Lower lobe of right lung (tissue), 2 donors: ENCODE measurements around the gene ESYT1. TPM values are rescaled to one million over a fixed set of nuclear protein-coding genes. Genes with fewer than 3 reads are reported as not detected.

Experiments used
- ATAC-seq, 2 donors: fragments of 200-7000 bp; cut with Tn5 transposase; one replicate each; pipeline ENCODE4 v1.9.1; 2020 to 2022; ENCODE audit warnings: mild to moderate bottlenecking in 2 of 2, moderate library complexity in 2 of 2
- DNase-seq: peaks from one replicate; pipeline ENCODE4 v3.0.0-alpha.2; 2020
- H3K27ac ChIP-seq: fragments of 200-600 bp; one replicate; pipeline ENCODE4 v1.8.0; 2022
- H3K27me3 ChIP-seq: fragments of 200-600 bp; one replicate; pipeline ENCODE4 v1.8.0; 2022; ENCODE audit warnings: low read depth
- H3K36me3 ChIP-seq: fragments of 200-600 bp; one replicate; pipeline ENCODE4 v1.8.0; 2022; ENCODE audit warnings: mild to moderate bottlenecking
- H3K4me1 ChIP-seq: fragments of 200-600 bp; one replicate; pipeline ENCODE4 v1.8.0; 2022
- H3K4me3 ChIP-seq: fragments of 200-600 bp; one replicate; pipeline ENCODE4 v1.8.0; 2022; ENCODE audit warnings: mild to moderate bottlenecking
- H3K9me3 ChIP-seq: fragments of 200-600 bp; one replicate; pipeline ENCODE4 v1.8.0; 2022
- CTCF ChIP-seq: fragments of 200-600 bp; IDR thresholded peaks from one replicate; pipeline ENCODE4 v1.8.0; 2022; ENCODE audit warnings: antibody characterized with exemption, mild to moderate bottlenecking
- intact Hi-C: fragments of 100-400 bp; cut with DNase I; formaldehyde crosslinking; loops from one replicate; pipeline ENCODE4 v1.11.0; 2022
- long read RNA-seq: library from polyadenylated mRNA; unstranded; transcript quantifications from one replicate; pipeline ENCODE4 v2.0.0, GENCODE V29; 2021
- total RNA-seq: library from RNA; stranded (reverse); fragmentation: NEBNext Ultra II Directional; extraction: Animal tissue kit (Norgen Biotek cat#: 25700); gene quantifications from one replicate; pipeline ENCODE4 v1.2.1, GENCODE V29; 2021
- donor health status: DM: no; HTN: yes; CAD: no; lungs with severe emphysema.

Gene ESYT1
- 114 TPM for total RNA-seq
- long read RNA-seq, full-length matches to known transcripts: 54 of 139 reads
- long read RNA-seq, partial matches to known transcripts: 56 of 139 reads
- long read RNA-seq, other reads (novel, unspliced or antisense): 29 of 139 reads

GRCh38 chr12:56127888-56128669 lies at the start of gene ESYT1:
ESYT1 (plus strand) TSS chr12:56128267; CDS start chr12:56128320, 53 bp downstream.
- intact Hi-C loops: no loop called here
- Histone ChIP-seq H3K36me3 (peaks cover 30% of the 10 kb centered on the region), H3K27ac (peak within 1 kb of the TSS; percentile 88), H3K4me3 (peak within 1 kb of the TSS; percentile 89), H3K4me1 (peaks cover 48% of the 10 kb centered on the region), H3K9me3 (no peaks in the 10 kb centered on the region), H3K27me3 (no peaks in the 10 kb centered on the region)
- no peak for TF ChIP-seq CTCF
- peak; percentile 98 for DNase-seq
- peak; percentile 95 to 97 for ATAC-seq

- peaks cover 17% of the 10 kb centered on the region for H3K4me1 ChIP-seq
- no peak for DNase-seq
- H3K9me3 ChIP-seq: no peaks in the 10 kb centered on the region
- TF ChIP-seq CTCF: no peak
- peaks cover 16% of the 10 kb centered on the region for H3K27me3 ChIP-seq
- H3K4me3 ChIP-seq: no peak overlapping the region
- H3K36me3 ChIP-seq: no peaks in the 10 kb centered on the region
- H3K27ac ChIP-seq: peak overlapping the region; percentile 88
- intact Hi-C loops: no loop called here
- no peak for ATAC-seq
These were observed 49.6 kb upstream of the ESYT1 start for GRCh38 chr12:56078427-56078826.

GRCh38 chr12:56078931-56079722 lies 48.9 kb upstream of the ESYT1 start:
- Histone ChIP-seq H3K4me3 (peak overlapping the region; percentile 72), H3K9me3 (no peaks in the 10 kb centered on the region), H3K4me1 (peaks cover 17% of the 10 kb centered on the region), H3K36me3 (no peaks in the 10 kb centered on the region), H3K27me3 (peaks cover 16% of the 10 kb centered on the region), H3K27ac (peak overlapping the region; percentile 88)
- ATAC-seq (peak; percentile 90 to 93), DNase-seq (peak; percentile 95)
- intact Hi-C loops: no loop called here
- peak; percentile 80 for TF ChIP-seq CTCF

GRCh38 chr12:56079723-56080555 lies 48.1 kb upstream of the ESYT1 start, which contains the start of gene ERBB3:
ERBB3 (plus strand) TSS chr12:56080165; CDS start chr12:56080301, 136 bp downstream.
- no peak for TF ChIP-seq CTCF
- peak; percentile 95 for ATAC-seq
- no peaks in the 10 kb centered on the region for H3K9me3 ChIP-seq
- peaks cover 16% of the 10 kb centered on the region for H3K27me3 ChIP-seq
- peak; percentile 90 for DNase-seq
- peak within 1 kb of the TSS; percentile 72 for H3K4me3 ChIP-seq
- peak within 1 kb of the TSS; percentile 88 for H3K27ac ChIP-seq
- H3K4me1 ChIP-seq: peaks cover 17% of the 10 kb centered on the region
- peaks cover 2% of the 10 kb centered on the region for H3K36me3 ChIP-seq
- intact Hi-C loops: no loop called here
